ENCODE data around the gene PPIF. TPM values are rescaled to one million over a fixed set of nuclear protein-coding genes. Genes with fewer than 3 reads are reported as not detected.

The PPIF gene
- total RNA-seq, 2 donors from 2014 or later, result 50.4 to 51.0 TPM

GRCh38 chr10:79348640-79348988 lies 1.3 kb downstream of the PPIF start:
- peaks cover 20% of the 10 kb centered on the region for H3K4me1 Mint-ChIP-seq
- Histone ChIP-seq H3K4me3 (ENCODE audit: low read length) (peak overlapping the region; percentile 84), H3K9me3 (ENCODE audit: control insufficient read depth, low read length) (no peaks in the 10 kb centered on the region), H3K27me3 (ENCODE audit: control insufficient read depth, insufficient read depth, low read length, poor library complexity, severe bottlenecking) (no peaks in the 10 kb centered on the region), H3K27ac (ENCODE audit: low read depth, low read length) (no peak overlapping the region), H3K4me1 (ENCODE audit: control insufficient read depth, insufficient read depth, low read length) (peaks cover 18% of the 10 kb centered on the region), H3K9ac (ENCODE audit: extremely low read depth, low read length, poor library complexity, severe bottlenecking) (peak overlapping the region; percentile 81), H3K36me3 (ENCODE audit: control insufficient read depth, insufficient read depth, low read length) (peaks cover 40% of the 10 kb centered on the region)
- 94 to 100% methylated on average over 1 to 3 of the region's 3 CpGs for WGBS, 2 experiments (ENCODE audit: insufficient coverage in 1 of 2, insufficient read length in 1 of 2)
- DNase-seq, result no peak
- peaks cover 5% of the 10 kb centered on the region for H3K27me3 Mint-ChIP-seq (ENCODE audit: insufficient read depth)
- H3K27ac Mint-ChIP-seq, result no peak overlapping the region
- H3K4me3 Mint-ChIP-seq, result peak overlapping the region; percentile 71
- no peak for TF ChIP-seq CTCF (conservative IDR thresholded peaks at IDR 0.05)
- peaks cover 35% of the 10 kb centered on the region for H3K36me3 Mint-ChIP-seq (ENCODE audit: low read depth)
- H3K9me3 Mint-ChIP-seq, result no peaks in the 10 kb centered on the region

GRCh38 chr10:79349072-79349491 lies 1.8 kb downstream of the PPIF start:
- Histone ChIP-seq H3K4me3 (ENCODE audit: low read length) (peak overlapping the region; percentile 84), H3K9ac (ENCODE audit: extremely low read depth, low read length, poor library complexity, severe bottlenecking) (no peak overlapping the region), H3K9me3 (ENCODE audit: control insufficient read depth, low read length) (no peaks in the 10 kb centered on the region), H3K27ac (ENCODE audit: low read depth, low read length) (no peak overlapping the region), H3K27me3 (ENCODE audit: control insufficient read depth, insufficient read depth, low read length, poor library complexity, severe bottlenecking) (no peaks in the 10 kb centered on the region), H3K4me1 (ENCODE audit: control insufficient read depth, insufficient read depth, low read length) (peaks cover 18% of the 10 kb centered on the region), H3K36me3 (ENCODE audit: control insufficient read depth, insufficient read depth, low read length) (peaks cover 45% of the 10 kb centered on the region)
- WGBS, 2 experiments (ENCODE audit: insufficient coverage in 1 of 2, insufficient read length in 1 of 2), result 94 to 96% methylated on average over 3 to 6 of the region's 6 CpGs
- H3K9me3 Mint-ChIP-seq, result no peaks in the 10 kb centered on the region
- H3K36me3 Mint-ChIP-seq (ENCODE audit: low read depth), result peaks cover 39% of the 10 kb centered on the region
- H3K27me3 Mint-ChIP-seq (ENCODE audit: insufficient read depth), result peaks cover under 1% of the 10 kb centered on the region
- H3K4me3 Mint-ChIP-seq, result peak overlapping the region; percentile 71
- TF ChIP-seq CTCF (conservative IDR thresholded peaks at IDR 0.05), result no peak
- H3K27ac Mint-ChIP-seq, result no peak overlapping the region
- DNase-seq, result no peak
- H3K4me1 Mint-ChIP-seq, result peaks cover 16% of the 10 kb centered on the region

GRCh38 chr10:79349766-79350406 lies 2.6 kb downstream of the PPIF start:
- TF ChIP-seq CTCF (conservative IDR thresholded peaks at IDR 0.05), result no peak
- no peak overlapping the region for H3K27ac ChIP-seq (ENCODE audit: low read depth, low read length)
- peaks cover 18% of the 10 kb centered on the region for H3K4me1 ChIP-seq (ENCODE audit: control insufficient read depth, insufficient read depth, low read length)
- WGBS, 2 experiments (ENCODE audit: insufficient coverage in 1 of 2, insufficient read length in 1 of 2), result 92% methylated on average over 2 to 6 of the region's 6 CpGs
- H3K27me3 ChIP-seq (ENCODE audit: control insufficient read depth, insufficient read depth, low read length, poor library complexity, severe bottlenecking), result no peaks in the 10 kb centered on the region
- no peak overlapping the region for H3K27ac Mint-ChIP-seq
- peaks cover 11% of the 10 kb centered on the region for H3K4me1 Mint-ChIP-seq
- H3K9ac ChIP-seq (ENCODE audit: extremely low read depth, low read length, poor library complexity, severe bottlenecking), result no peak overlapping the region
- H3K9me3 ChIP-seq (ENCODE audit: control insufficient read depth, low read length), result no peaks in the 10 kb centered on the region
- no peak overlapping the region for H3K4me3 ChIP-seq (ENCODE audit: low read length)
- no peak overlapping the region for H3K4me3 Mint-ChIP-seq
- no peak for DNase-seq
- no peaks in the 10 kb centered on the region for H3K9me3 Mint-ChIP-seq
- peaks cover 47% of the 10 kb centered on the region for H3K36me3 Mint-ChIP-seq (ENCODE audit: low read depth)
- no peaks in the 10 kb centered on the region for H3K27me3 Mint-ChIP-seq (ENCODE audit: insufficient read depth)
- H3K36me3 ChIP-seq (ENCODE audit: control insufficient read depth, insufficient read depth, low read length), result peaks cover 53% of the 10 kb centered on the region

Measured in endodermal cell (in vitro differentiated cells).